SIG-M5 (cell line): ENCODE measurements around the gene BIVM.
A peak's percentile ranks its signal among the peaks of the same experiment; 100 is the strongest.

Experiments used
- DNase-seq: peaks from one replicate; lab custom pipeline; 2025; lab: John Stamatoyannopoulos, UW

Gene BIVM

DNA sequence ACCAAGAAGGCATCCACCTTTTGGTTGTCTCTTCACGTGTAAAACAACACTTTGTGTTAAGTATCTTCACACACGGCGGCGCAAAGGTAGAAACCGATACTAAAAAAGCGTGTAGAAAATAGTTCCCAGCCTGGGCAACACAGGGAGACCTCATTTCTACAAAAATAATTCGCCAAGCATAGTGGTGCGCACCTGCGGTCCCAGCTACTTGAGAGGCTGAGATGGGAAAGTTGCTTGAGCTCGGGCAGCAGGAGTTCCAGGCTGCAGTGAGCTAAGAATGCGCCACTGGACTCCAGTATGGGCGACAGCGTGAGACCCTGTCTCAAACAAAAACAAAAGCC is 46.3 kb downstream of the BIVM start:
- DNase-seq: no peak

GRCh38 chr13:102845630-102846260 is 46.8 kb downstream of the BIVM start, which contains the start of gene ERCC5:
ERCC5 (plus strand) TSS chr13:102846032; CDS start chr13:102846267, 235 bp downstream.
- peak; percentile 81 for DNase-seq

GRCh38 chr13:102846261-102847015 is 47.5 kb downstream of the BIVM start:
- DNase-seq: no peak

DNA sequence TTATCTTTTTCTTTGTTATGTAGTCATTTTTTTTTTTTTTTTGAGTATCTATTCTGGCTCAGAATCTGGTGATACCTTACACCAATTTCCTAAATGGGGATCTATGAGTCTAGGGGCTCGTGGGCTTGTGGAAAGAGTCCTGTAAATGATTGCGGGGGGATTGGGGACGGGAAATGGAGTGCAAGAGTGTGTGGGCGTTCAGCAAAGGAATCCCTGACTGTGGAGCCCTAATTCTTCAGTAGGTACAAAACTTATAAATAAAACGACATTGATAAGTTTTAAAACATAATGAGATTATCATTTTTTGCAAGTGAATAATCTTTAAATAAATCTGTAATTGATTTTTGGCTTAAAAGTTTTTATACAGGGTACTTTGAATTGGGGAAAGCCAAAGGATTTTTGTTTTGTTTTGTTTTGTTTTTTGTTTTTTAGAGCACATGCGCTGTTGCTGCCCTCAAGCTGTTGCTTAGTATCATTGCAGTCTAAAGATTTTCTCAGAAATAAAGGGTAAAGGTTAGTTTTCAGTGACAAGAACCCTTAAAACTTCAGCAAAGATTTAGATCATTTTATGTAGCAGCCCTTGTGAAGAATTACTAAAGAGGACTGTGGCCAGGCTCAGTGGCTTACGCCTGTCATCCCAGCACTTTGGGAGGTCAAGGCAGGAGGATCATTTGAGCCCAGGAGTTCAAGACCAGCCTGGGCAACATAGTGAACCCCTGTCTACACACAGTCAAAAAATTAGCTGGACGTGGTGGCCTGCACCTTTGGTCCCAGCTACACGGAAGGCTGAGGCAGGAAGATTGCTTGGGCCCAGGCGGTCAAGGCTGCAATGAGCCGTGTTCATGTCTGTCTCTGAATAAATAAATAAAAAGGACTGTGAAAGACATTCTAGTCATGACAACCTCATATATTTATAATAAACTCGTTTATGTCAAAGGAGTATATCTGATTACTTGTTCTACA is 48.6 kb downstream of the BIVM start:
- no peak for DNase-seq

GRCh38 chr13:102848956-102849355 is 50.0 kb downstream of the BIVM start:
- DNase-seq: no peak

DNA sequence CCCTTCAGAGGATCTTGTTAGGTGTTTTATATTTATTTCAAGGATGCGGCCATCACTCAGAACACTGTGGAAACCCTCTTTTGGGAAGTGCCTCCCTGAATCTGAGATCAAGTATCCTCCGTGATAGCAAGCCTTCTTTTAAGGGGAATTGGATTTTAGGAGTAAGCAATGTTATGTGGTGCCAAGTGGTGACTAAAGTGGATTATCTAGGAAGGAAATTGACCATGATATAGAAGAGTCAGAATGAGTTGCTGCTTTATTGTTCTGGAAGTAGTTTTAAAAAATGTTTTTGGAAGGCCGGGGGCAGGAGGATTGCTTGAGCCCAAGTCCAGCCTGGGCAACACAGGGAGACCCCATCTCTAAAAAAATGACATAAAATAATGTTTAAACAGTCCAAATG is 53.6 kb downstream of the BIVM start:
- DNase-seq: no peak

GRCh38 chr13:102854675-102855074 is 55.8 kb downstream of the BIVM start:
- DNase-seq: no peak

DNA sequence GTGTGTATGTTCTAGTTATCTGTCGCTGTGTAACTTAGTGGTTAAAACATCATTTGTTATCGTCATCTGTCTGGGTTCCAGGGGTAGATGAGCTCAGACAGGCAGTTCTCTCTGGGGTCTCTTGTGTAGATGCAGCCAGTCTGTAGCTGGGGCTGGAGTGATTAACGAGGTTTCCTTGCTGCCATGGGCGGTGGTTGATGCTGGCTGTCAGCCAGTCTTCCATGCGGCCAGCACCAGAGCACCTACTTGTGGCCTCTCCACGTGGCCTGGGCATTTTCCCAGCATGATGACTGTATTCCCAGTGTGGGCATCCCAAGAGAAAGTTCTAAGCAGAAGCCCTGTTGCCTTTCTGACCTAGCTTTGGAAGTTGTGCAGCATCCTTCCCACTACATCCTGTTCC is 57.6 kb downstream of the BIVM start:
- DNase-seq: no peak

GRCh38 chr13:102862624-102863210 is 63.8 kb downstream of the BIVM start:
- DNase-seq: no peak

DNA sequence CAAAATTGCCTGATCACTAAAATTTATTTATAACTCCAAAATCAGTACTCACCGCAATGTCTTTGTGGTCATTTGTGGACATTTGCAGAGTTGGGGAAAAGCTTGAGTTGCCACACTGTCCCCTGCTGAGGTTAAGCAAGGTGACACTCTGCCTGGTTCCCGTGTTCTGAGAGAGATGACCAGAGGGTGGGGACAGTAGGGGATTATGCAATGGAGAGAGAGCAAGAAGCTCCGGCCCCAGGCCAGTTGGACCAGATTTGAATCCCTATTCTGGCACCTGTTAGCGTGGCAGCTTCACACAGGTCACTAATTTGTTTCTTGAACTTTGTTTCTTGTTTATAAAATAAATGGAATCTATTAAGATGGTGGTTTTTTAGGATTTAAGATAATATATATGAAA is 64.7 kb downstream of the BIVM start:
- no peak for DNase-seq

DNA sequence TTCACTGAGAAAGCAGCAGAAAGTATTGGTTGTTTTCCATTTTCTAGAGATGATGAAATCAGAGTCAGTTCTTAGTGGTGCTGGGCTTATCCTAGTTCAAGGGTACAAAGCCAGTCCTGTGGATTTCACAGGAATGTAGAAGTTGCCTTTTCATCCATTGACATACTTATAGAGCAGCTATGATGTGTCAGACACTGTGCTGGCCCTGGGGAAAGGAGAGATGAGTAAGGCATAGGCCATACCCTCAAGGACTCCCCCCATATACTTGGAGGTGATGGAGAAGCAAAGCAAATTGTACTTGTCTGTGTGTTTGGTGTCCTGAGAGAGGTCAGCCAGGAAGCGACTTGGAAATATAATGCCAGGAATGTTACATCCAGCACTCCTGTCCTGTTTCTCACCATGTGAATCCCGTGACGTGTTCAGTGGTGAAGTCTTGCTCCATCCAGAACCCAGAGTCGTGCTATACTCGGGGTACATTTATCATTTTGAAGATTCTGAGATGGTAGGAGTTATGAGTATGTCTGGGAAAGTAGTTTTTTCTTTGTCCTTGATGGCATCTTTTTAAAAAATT is 69.5 kb downstream of the BIVM start:
- no peak for DNase-seq

GRCh38 chr13:102869948-102870676 is 71.2 kb downstream of the BIVM start:
- no peak for DNase-seq

- no peak for DNase-seq
Observed at GRCh38 chr13:102870677-102871415, 71.9 kb downstream of the BIVM start.

- DNase-seq: no peak
Observed at GRCh38 chr13:102872131-102872530, 73.2 kb downstream of the BIVM start.

DNA sequence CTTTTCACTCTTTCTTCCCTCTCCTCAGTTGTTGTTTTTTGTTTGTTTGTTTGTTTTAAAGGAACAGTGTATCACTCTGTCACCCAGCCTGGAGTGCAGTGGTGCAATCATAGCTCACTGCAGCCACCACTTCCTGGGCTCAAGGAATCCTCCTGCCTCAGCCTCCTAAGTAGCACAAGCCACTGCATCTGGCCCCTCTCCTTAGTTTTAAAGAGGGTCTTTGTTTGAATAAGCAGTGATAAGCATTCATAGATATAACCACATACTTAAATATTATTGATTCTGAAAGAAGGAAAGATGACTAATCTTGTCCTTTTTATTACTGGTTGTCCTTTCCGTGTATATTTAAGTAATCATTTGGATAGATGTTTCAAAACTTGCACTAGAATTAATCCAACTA is 73.6 kb downstream of the BIVM start:
- DNase-seq: no peak

DNA sequence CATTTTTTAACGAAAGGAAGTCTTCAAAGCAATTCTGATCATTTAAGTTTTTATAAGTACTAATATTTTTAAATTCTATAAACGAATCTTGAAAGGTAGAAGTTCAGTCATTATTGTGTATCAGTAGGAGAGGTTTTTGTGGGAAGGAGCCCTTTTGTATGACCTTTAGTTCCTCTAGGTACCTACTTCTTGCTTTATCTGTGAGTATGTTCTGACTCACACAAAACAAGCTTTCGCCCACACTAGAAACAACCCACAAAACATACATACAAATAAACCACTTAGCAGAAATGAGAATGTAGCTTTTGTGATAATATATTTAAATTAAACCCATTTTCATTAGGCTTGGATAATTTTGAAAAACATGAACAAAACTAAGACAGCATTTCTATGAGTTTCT is 74.7 kb downstream of the BIVM start:
- no peak for DNase-seq

DNA sequence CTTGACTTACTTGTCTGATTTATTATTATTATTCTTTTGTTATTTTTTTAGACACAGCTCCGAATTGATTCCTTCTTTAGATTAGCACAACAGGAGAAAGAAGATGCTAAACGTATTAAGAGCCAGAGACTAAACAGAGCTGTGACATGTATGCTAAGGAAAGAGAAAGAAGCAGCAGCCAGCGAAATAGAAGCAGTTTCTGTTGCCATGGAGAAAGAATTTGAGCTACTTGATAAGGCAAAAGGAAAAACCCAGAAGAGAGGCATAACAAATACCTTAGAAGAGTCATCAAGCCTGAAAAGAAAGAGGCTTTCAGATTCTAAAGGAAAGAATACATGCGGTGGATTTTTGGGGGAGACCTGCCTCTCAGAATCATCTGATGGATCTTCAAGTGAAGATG is 76.3 kb downstream of the BIVM start:
- DNase-seq: no peak

- no peak for DNase-seq
Observed at GRCh38 chr13:102877303-102877702, 78.4 kb downstream of the BIVM start.

DNA sequence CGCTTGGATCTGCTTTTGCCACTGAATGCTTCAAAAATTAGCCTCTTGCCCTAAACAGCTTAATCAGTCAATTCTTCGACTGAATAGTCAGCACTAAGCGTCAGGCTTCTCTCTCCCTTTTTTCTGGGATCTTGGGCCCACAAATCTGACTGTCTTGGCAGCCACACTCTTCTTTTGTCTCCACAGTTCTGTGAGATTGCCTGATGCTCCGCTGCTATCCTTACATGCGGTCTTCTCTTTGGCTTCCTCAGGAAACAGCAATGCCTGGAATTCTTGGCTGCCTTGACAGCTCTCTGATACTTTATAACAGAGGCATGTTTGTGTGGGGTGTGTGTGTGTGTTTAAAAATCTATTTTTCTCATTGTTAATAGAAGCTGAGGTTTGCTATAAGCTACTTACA is 79.6 kb downstream of the BIVM start:
- no peak for DNase-seq

- DNase-seq: no peak
Observed at GRCh38 chr13:102879793-102880499, 81.0 kb downstream of the BIVM start.
